ENCODE data around the gene TSPAN9.

The TSPAN9 gene

GRCh38 chr12:3216097-3216496 is 138.9 kb downstream of the TSPAN9 start:
- peak; percentile 9 for DNase-seq (ENCODE audit: low read depth)
- no peak overlapping the region for H3K4me3 ChIP-seq (ENCODE audit: low read depth, low read length)
- TF ChIP-seq MYC (IDR thresholded peaks at IDR 0.05; ENCODE audit: low read depth, low read length), result no peak
- TF ChIP-seq CTCF (IDR thresholded peaks at IDR 0.05; ENCODE audit: low read depth, low read length), result no peak
- no peak for TF ChIP-seq POLR2A (IDR thresholded peaks at IDR 0.05; ENCODE audit: extremely low read depth, insufficient read length)
- TF ChIP-seq, protein P1, sequence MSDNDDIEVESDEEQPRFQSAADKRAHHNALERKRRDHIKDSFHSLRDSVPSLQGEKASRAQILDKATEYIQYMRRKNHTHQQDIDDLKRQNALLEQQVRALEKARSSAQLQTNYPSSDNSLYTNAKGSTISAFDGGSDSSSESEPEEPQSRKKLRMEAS (IDR thresholded peaks at IDR 0.05; ENCODE audit: low read depth, low read length), result no peak

DNA sequence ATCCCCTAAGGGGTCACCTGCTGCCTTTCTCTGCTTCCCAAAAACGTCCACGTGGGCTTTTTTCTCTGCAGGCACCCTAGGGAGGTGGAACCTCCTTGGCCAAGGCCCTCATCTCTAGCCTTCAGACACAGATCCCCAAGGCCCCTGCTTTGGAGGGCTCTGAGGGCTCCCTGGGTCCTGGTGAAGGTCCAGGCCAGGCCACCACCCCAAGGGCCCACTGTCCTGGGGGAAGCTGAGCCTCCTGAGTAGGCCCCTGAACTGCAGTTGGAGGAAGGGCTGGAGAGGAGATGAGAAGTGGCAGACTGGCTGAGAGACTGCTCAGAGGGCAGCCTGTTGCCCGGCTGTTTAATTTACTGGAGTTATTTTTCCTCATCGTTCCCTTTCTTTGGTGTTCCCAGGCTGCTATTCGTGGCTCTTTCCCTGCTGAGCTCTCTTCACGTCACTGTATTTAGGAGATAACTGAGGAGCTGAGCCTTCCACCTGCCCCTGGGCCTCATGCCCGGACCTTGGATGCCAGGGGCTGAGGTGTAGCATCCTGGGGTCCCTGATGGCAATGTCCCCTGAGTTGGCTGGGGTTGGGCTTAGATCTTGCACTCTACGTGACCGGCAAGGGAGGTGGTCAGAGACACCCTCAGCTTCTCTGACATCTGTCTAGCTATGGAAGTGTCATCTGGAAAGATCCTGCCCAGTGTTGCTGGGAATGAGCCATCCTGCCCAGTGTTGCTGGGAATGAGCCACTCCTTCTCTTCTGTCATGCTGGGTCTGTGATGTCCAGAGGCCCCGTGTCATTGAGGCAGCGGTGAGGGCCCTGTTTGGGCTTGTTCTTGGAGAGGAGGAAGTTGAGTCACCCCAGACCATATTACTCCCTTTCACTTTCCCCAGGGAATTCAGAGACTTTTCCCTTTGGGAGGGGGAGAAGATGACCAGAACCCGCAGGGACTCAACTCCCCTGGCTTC is 139.8 kb downstream of the TSPAN9 start:
- peak; percentile 80 for DNase-seq (ENCODE audit: low read depth)
- TF ChIP-seq CTCF (IDR thresholded peaks at IDR 0.05; ENCODE audit: low read depth, low read length), result no peak
- TF ChIP-seq MYC (IDR thresholded peaks at IDR 0.05; ENCODE audit: low read depth, low read length), result no peak
- TF ChIP-seq, protein P1 (IDR thresholded peaks at IDR 0.05; ENCODE audit: low read depth, low read length), result no peak
- no peak for TF ChIP-seq POLR2A (IDR thresholded peaks at IDR 0.05; ENCODE audit: extremely low read depth, insufficient read length)
- no peak overlapping the region for H3K4me3 ChIP-seq (ENCODE audit: low read depth, low read length)

DNA sequence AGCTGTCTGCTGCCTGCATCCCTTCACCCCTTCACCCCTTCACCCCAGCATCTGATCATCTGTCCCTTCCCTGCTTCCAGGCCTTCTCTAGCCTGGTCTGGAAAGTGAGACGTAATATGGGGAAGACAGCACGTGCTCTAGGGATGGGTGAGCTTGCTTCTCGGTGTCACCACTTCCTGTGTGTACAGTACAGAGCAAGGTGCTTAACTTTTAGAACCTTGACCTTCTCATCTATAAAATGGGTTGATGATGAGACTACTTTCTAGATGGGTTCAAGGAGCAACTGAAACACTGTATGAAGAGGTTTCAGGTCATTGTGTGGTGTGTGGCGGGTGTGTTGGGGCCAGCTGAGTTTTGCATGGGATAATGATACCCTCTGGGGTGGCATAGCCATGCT is 140.5 kb downstream of the TSPAN9 start:
- no peak for DNase-seq (ENCODE audit: low read depth)
- TF ChIP-seq POLR2A (IDR thresholded peaks at IDR 0.05; ENCODE audit: extremely low read depth, insufficient read length), result no peak
- TF ChIP-seq CTCF (IDR thresholded peaks at IDR 0.05; ENCODE audit: low read depth, low read length), result no peak
- TF ChIP-seq, protein P1 (IDR thresholded peaks at IDR 0.05; ENCODE audit: low read depth, low read length), result no peak
- no peak for TF ChIP-seq MYC (IDR thresholded peaks at IDR 0.05; ENCODE audit: low read depth, low read length)
- no peak overlapping the region for H3K4me3 ChIP-seq (ENCODE audit: low read depth, low read length)

DNA sequence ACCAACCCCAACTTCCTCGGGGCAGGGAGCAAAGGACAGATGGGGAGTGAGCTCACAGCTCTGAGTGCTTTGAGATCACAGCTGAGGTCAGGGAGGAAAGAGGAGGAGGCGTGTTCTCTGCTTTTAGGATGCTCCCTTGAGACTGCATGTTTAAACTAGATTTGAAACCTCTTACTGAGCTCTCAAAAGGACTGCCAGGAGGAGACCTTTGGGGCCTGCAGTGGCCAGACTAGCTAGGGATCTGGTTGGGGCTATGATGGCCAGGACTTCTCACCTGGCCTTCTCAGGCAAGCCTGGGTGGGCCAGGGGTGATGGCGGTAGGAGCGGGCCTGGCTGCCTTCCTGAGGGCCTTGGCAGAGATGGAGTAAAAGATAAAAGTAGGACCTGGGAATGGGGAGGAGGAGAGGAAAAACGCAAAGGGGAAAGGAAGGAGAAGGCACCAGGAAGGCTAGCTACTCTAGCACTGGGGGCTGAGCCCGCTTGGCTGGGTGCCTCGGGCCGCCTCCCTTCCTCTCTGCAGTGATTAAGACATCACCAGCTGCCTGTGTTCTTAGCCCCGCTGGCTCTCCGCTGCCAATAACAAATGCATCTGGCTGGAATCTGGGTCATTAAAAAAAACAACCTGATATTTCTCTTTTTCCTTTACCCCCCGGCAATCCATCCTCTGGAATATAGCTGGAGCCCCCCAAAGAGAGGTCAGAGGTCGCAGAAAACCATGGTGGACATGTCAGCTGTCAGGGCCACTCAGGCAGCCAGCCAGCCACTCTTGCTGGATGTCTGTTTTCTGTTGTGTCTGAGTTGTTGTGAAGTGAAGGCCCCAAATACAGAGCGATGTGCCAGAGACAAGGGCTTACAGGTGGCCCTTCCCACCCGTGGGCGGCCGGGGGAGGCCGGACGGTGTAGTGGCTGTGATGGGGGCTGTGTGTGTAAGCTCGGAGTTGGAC is 141.3 kb downstream of the TSPAN9 start:
- H3K4me3 ChIP-seq (ENCODE audit: low read depth, low read length), result no peak overlapping the region
- no peak for TF ChIP-seq CTCF (IDR thresholded peaks at IDR 0.05; ENCODE audit: low read depth, low read length)
- TF ChIP-seq MYC (IDR thresholded peaks at IDR 0.05; ENCODE audit: low read depth, low read length), result no peak
- TF ChIP-seq, protein P1 (IDR thresholded peaks at IDR 0.05; ENCODE audit: low read depth, low read length), result no peak
- TF ChIP-seq POLR2A (IDR thresholded peaks at IDR 0.05; ENCODE audit: extremely low read depth, insufficient read length), result no peak
- DNase-seq (ENCODE audit: low read depth), result peak; percentile 60

DNA sequence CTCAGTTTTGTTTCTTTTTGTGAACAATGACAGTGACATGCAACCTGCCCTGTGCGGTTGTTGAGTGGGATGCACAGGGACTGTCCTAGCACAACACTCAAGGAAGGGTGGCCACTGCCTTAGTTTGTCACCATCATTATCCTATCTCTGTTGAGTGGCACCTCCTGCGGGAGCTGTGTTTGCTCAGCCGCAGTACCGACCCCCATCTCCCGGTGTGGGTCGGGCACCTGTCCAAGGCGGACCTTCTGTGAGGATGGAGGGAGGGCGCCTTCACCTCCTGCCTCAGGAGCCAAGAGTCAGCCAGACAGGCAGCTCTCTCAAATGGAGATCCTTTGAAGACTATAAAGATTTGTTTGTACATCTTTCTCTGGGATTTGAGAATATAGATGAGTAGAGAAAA is 142.1 kb downstream of the TSPAN9 start:
- no peak overlapping the region for H3K4me3 ChIP-seq (ENCODE audit: low read depth, low read length)
- TF ChIP-seq CTCF (IDR thresholded peaks at IDR 0.05; ENCODE audit: low read depth, low read length), result no peak
- TF ChIP-seq, protein P1 (IDR thresholded peaks at IDR 0.05; ENCODE audit: low read depth, low read length), result no peak
- TF ChIP-seq POLR2A (IDR thresholded peaks at IDR 0.05; ENCODE audit: extremely low read depth, insufficient read length), result no peak
- TF ChIP-seq MYC (IDR thresholded peaks at IDR 0.05; ENCODE audit: low read depth, low read length), result no peak
- no peak for DNase-seq (ENCODE audit: low read depth)

Data from NB4 (cell line).